ENCODE measurements around the gene GPC6. TPM values are rescaled to one million over a fixed set of nuclear protein-coding genes. Genes with fewer than 3 reads are reported as not detected.

The GPC6 gene
- total RNA-seq, 1 donor from 2014 or later = 13.8 TPM

- H3K27me3 ChIP-seq = no peaks in the 10 kb centered on the region
Observed at GRCh38 chr13:94058821-94059360, 832.3 kb downstream of the GPC6 start.

GRCh38 chr13:94061301-94061700, 834.7 kb downstream of the GPC6 start:
- TF ChIP-seq POLR2A (IDR thresholded peaks at IDR 0.05) (no peak), POLR2AphosphoS5 (IDR thresholded peaks at IDR 0.05; ENCODE audit: insufficient read depth in 1 of 2, low read depth in 1 of 2) (no peak), CTCF (IDR thresholded peaks at IDR 0.05) (no peak)
- DNase-seq (ENCODE audit: extremely low spot score in 2 of 2) = no peak
- Histone ChIP-seq H3K4me1 (peaks cover 9% of the 10 kb centered on the region), H3K9me3 (no peaks in the 10 kb centered on the region), H3K27ac (no peak overlapping the region), H3K36me3 (no peaks in the 10 kb centered on the region), H3K27me3 (no peaks in the 10 kb centered on the region), H3K4me3 (no peak overlapping the region)
- intact Hi-C loops (cut with DNase I) = no loop called here

More at GRCh38 chr13:94058821-94059360, 832.3 kb downstream of the GPC6 start:
- no peak for DNase-seq (ENCODE audit: extremely low spot score in 2 of 2)
- Histone ChIP-seq H3K27ac (no peak overlapping the region), H3K9me3 (no peaks in the 10 kb centered on the region), H3K4me3 (no peak overlapping the region), H3K4me1 (peaks cover 9% of the 10 kb centered on the region), H3K36me3 (no peaks in the 10 kb centered on the region)
- TF ChIP-seq CTCF (IDR thresholded peaks at IDR 0.05) (no peak), POLR2AphosphoS5 (IDR thresholded peaks at IDR 0.05; ENCODE audit: insufficient read depth in 1 of 2, low read depth in 1 of 2) (no peak), POLR2A (IDR thresholded peaks at IDR 0.05) (no peak)
- intact Hi-C loops (cut with DNase I) = no loop called here

- no peak overlapping the region for H3K27ac ChIP-seq
- H3K4me1 ChIP-seq = peaks cover 9% of the 10 kb centered on the region
- no peaks in the 10 kb centered on the region for H3K27me3 ChIP-seq
- no peaks in the 10 kb centered on the region for H3K36me3 ChIP-seq
- no peak for DNase-seq (ENCODE audit: extremely low spot score in 2 of 2)
- H3K4me3 ChIP-seq = no peak overlapping the region
- intact Hi-C loops (cut with DNase I) = no loop called here
- no peaks in the 10 kb centered on the region for H3K9me3 ChIP-seq
- TF ChIP-seq POLR2A (IDR thresholded peaks at IDR 0.05) (no peak), CTCF (IDR thresholded peaks at IDR 0.05) (no peak), POLR2AphosphoS5 (IDR thresholded peaks at IDR 0.05; ENCODE audit: insufficient read depth in 1 of 2, low read depth in 1 of 2) (no peak)
Observed at GRCh38 chr13:94063096-94063495, 836.5 kb downstream of the GPC6 start.

GRCh38 chr13:94063848-94064247, 837.2 kb downstream of the GPC6 start:
- Histone ChIP-seq H3K27ac (no peak overlapping the region), H3K27me3 (no peaks in the 10 kb centered on the region), H3K9me3 (no peaks in the 10 kb centered on the region), H3K4me3 (no peak overlapping the region), H3K4me1 (peaks cover 9% of the 10 kb centered on the region), H3K36me3 (no peaks in the 10 kb centered on the region)
- no peak for DNase-seq (ENCODE audit: extremely low spot score in 2 of 2)
- TF ChIP-seq POLR2AphosphoS5 (IDR thresholded peaks at IDR 0.05; ENCODE audit: insufficient read depth in 1 of 2, low read depth in 1 of 2) = no peak
- no peak for TF ChIP-seq CTCF (IDR thresholded peaks at IDR 0.05)
- no peak for TF ChIP-seq POLR2A (IDR thresholded peaks at IDR 0.05)
- intact Hi-C loops (cut with DNase I) = no loop called here

- no peak overlapping the region for H3K27ac ChIP-seq
- TF ChIP-seq CTCF (IDR thresholded peaks at IDR 0.05) (no peak), POLR2A (IDR thresholded peaks at IDR 0.05) (no peak), POLR2AphosphoS5 (IDR thresholded peaks at IDR 0.05; ENCODE audit: insufficient read depth in 1 of 2, low read depth in 1 of 2) (no peak)
- no peaks in the 10 kb centered on the region for H3K36me3 ChIP-seq
- no peaks in the 10 kb centered on the region for H3K9me3 ChIP-seq
- peaks cover 9% of the 10 kb centered on the region for H3K4me1 ChIP-seq
- no peaks in the 10 kb centered on the region for H3K27me3 ChIP-seq
- no peak overlapping the region for H3K4me3 ChIP-seq
- intact Hi-C loops (cut with DNase I) = no loop called here
- no peak for DNase-seq (ENCODE audit: extremely low spot score in 2 of 2)
Observed at GRCh38 chr13:94065741-94066140, 839.1 kb downstream of the GPC6 start.

Measured in vagina (tissue), 2 donors.